AG10803 (cell line): ENCODE results near the gene TENT4B.

ENCODE experiments used
- DNase-seq: peaks from one replicate; pipeline ENCODE4 v3.0.0; 2010; ENCODE audit warnings: low read depth
- H3K4me3 ChIP-seq: 2 replicates; pipeline ENCODE4 v1.5.1; 2011; ENCODE audit warnings: mild to moderate bottlenecking, low read length, control low read depth
- TF ChIP-seq, protein P1 (sequence below): conservative IDR thresholded peaks from 2 replicates; pipeline ENCODE4 v1.5.1; 2011; ENCODE audit warnings: mild to moderate bottlenecking, low read length, control low read depth, inconsistent platforms

Gene TENT4B

GRCh38 chr16:50259334-50260205 lies 106.5 kb downstream of the TENT4B start:
- DNase-seq = peak; percentile 75
- no peak overlapping the region for H3K4me3 ChIP-seq
- TF ChIP-seq, protein P1, sequence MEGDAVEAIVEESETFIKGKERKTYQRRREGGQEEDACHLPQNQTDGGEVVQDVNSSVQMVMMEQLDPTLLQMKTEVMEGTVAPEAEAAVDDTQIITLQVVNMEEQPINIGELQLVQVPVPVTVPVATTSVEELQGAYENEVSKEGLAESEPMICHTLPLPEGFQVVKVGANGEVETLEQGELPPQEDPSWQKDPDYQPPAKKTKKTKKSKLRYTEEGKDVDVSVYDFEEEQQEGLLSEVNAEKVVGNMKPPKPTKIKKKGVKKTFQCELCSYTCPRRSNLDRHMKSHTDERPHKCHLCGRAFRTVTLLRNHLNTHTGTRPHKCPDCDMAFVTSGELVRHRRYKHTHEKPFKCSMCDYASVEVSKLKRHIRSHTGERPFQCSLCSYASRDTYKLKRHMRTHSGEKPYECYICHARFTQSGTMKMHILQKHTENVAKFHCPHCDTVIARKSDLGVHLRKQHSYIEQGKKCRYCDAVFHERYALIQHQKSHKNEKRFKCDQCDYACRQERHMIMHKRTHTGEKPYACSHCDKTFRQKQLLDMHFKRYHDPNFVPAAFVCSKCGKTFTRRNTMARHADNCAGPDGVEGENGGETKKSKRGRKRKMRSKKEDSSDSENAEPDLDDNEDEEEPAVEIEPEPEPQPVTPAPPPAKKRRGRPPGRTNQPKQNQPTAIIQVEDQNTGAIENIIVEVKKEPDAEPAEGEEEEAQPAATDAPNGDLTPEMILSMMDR = no peak

- DNase-seq = no peak
Observed at GRCh38 chr16:50260206-50261159, 107.4 kb downstream of the TENT4B start.

DNA sequence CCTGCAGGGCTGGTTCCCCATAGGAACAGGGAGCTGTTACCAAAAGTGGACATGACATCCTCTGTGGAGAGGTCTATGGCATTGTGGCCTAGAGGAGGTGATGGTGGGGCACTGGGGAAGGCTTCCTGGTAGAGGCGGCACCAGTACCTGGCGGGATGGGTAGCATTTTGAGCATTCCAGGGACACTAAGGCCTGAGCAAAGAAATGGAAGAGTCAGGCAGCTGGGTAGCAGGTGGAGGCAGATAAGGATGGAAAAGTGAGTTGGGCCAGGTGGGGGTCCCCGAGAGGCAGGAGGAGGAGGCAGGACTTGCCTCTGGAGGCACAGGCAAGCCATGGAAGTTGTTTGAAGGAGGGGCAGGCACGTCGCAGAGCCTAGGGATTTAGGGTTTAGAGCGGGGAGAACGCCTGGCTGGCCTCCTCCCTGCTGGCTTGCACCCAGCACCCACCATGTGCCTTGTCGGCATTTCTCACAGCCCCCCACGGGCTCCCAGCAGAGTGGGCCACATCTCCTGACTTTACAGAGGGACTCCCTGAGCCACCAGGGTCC lies 108.1 kb downstream of the TENT4B start:
- no peak overlapping the region for H3K4me3 ChIP-seq
- DNase-seq = no peak
- TF ChIP-seq, protein P1 = no peak

More at GRCh38 chr16:50260206-50261159, 107.4 kb downstream of the TENT4B start:
- TF ChIP-seq, protein P1 = no peak
- no peak overlapping the region for H3K4me3 ChIP-seq

DNA sequence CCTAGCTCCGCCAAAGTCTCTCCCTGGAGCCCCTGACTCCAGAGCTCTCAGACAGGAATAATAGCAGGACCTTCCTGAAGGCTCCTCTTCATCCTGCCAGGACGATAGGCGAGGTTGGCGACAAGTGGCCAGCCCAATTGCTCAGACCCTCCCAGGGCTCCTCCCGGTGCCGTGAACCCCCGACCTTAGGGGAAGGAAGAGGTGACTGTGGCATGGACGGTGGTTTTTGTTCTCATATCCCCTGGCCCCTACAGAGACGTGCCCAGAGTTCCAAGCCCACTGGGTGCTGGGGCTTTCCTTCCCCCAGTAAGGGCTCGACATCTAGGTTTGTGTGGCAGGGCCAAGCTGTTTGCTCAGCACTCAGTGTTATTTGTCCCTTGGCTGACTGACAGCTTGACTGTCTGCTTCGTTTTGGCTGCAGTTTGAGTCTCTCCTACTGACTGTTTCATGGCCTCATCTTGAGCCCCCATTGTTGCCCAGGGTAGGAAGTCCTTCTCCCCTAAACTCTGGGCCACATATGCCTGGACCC lies 108.7 kb downstream of the TENT4B start:
- no peak for DNase-seq
- TF ChIP-seq, protein P1 = no peak
- no peak overlapping the region for H3K4me3 ChIP-seq

DNA sequence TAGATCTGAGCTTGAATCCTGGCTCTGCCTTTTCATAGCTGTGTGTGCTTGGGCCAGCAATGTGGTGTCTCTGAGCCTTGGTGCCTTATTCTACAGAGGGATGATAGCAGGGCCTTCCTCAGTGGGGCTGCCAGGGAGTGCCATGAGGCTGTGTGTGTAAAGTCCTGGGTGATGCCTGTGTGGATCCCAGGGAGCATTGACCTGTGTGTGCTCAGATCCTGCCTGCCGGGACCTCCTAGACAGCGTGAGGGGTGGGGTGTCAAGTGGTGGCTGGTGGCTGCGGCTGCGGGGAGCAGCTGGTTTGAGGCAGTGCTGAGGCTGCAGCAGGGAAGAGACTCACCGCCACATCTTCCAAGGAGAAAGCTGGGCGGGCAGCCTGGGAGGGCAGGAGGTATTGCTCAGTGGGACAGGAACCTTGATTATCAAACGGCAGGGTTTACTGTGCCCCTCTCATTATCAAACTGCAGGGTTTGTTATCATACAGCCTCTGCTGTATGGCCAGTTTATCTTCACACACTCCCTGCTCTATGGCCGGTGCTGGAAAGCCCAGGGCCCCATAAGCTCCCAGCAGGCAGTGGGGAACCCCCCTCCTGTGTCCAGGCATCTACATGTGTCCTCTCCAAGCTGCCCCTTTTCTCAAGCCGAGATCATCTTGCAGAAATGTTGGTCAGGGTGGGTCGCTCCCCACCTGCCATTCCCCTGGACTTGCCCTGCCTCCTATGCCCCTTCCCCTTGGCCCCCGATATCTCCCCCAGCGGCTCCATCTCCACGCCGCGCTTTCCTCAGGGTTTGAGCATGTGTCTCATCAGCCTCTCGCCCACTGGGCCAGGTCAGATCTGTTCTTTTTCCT lies 110.2 kb downstream of the TENT4B start:
- H3K4me3 ChIP-seq = no peak overlapping the region
- DNase-seq = no peak
- TF ChIP-seq, protein P1 = no peak
